Skeletal muscle tissue (tissue), 4 donors: ENCODE data around the gene ELK3. TPM values are rescaled to one million over a fixed set of nuclear protein-coding genes. Genes with fewer than 3 reads are reported as not detected.

ENCODE experiments used
- H3K27ac ChIP-seq: one replicate; pipeline ENCODE4 v1.7.0; 2013; ENCODE audit warnings: mild to moderate bottlenecking, low read depth, low read length, inconsistent platforms
- H3K27me3 ChIP-seq, 3 donors: one replicate each; pipeline ENCODE4 v1.7.0; 2013; ENCODE audit warnings: low read length in 3 of 3; ENCODE audit not compliant: control insufficient read depth in 3 of 3, insufficient read depth in 3 of 3
- H3K36me3 ChIP-seq, 3 donors: one replicate each; pipeline ENCODE4 v1.7.0; 2013; ENCODE audit warnings: low read length in 3 of 3; ENCODE audit not compliant: control insufficient read depth in 3 of 3, insufficient read depth in 3 of 3
- H3K4me1 ChIP-seq, 3 donors: one replicate each; pipeline ENCODE4 v1.7.0; 2013; ENCODE audit warnings: low read length in 3 of 3, mild to moderate bottlenecking in 3 of 3; ENCODE audit not compliant: control insufficient read depth in 3 of 3, insufficient read depth in 3 of 3
- H3K4me3 ChIP-seq, 3 donors: one replicate each; pipeline ENCODE4 v1.7.0; 2013; ENCODE audit warnings: low read length in 3 of 3
- H3K9ac ChIP-seq, 3 donors: one replicate each; pipeline ENCODE4 v1.7.0; 2013; ENCODE audit warnings: low read length in 3 of 3, mild to moderate bottlenecking in 3 of 3, moderate library complexity in 2 of 3, low read depth in 1 of 3
- H3K9me3 ChIP-seq, 3 donors: one replicate each; pipeline ENCODE4 v1.7.0; 2013; ENCODE audit warnings: low read length in 3 of 3; ENCODE audit not compliant: control insufficient read depth in 3 of 3
- total RNA-seq: library from RNA; depleted of rRNA; stranded (reverse); fragments of >200 nt; gene quantifications from one replicate; pipeline ENCODE4 v1.2.3, GENCODE V29; 2014
- donor health status: Osteomylitis.

ELK3 gene
- total RNA-seq, 1 donor from 2014 or later = 9.9 TPM

DNA sequence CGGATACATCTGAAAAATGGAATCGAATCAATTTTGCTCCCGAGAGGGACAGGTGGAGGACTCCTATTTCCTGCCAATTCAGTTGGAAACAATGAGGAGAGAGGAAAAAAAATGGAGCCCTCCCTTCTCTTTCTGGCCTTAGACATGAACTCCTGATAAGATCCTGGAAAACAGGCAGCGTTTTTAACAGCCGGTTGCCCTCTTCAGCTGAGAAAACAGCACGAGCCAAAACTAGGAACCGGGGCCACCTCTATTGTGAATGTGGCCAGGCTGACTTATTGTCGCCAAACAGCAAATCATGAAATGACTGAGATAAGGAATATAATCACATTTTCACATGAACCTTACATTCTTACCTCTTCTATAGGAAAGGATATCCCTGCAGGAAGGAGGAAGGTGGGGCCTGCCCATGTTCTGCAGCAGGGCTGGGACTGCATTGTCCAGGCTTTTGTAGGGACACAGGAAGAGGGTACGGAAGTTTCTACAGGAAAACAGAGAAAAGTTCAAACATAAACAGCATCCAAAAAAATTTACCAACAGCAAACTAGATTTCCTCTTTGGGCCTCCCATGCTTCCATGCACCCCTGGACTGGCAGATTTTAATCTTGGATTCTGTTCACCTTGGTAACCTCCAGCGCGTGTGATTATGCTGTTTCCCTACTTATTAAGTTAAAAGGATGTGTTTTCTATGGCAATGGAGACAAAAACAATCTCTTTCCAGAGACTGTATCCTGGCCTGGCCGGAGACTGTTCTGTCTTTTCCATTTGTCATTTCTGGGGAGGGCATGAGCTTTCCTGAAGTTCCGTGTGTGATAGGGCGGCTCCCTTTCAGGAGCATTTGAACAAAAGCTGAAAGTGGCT lies 29.0 kb upstream of the ELK3 start:
- no peak overlapping the region for H3K9ac ChIP-seq
- H3K36me3 ChIP-seq = no peaks in the 10 kb centered on the region
- no peak overlapping the region for H3K4me3 ChIP-seq
- no peaks in the 10 kb centered on the region for H3K27me3 ChIP-seq
- H3K4me1 ChIP-seq = peaks cover 2 to 5% (median 4%) of the 10 kb centered on the region in 3 donors
- peak overlapping the region; percentile 60 for H3K27ac ChIP-seq
- H3K9me3 ChIP-seq = peaks cover 0 to 2% (median 0%) of the 10 kb centered on the region in 3 donors

DNA sequence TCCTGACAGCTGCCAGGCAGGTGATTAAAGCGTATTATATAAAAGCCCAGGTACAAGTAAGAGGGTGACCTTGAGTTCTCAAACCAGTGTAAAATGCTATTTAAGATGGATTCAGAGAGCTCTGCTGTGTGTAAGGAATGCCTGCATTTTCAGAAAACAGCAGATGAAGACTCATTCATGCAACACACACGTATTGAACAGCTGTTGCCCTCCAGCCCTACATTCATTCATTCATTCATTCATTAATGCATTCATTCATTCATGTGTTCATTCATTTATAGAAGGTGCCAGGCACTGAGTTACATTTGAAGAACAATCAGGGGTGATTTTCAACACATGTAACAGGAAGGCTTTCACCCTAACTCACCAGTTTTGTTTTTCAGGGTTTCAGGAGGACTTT lies 27.4 kb upstream of the ELK3 start:
- H3K9me3 ChIP-seq = peaks cover 0 to 2% (median 0%) of the 10 kb centered on the region in 3 donors
- no peak overlapping the region for H3K9ac ChIP-seq

DNA sequence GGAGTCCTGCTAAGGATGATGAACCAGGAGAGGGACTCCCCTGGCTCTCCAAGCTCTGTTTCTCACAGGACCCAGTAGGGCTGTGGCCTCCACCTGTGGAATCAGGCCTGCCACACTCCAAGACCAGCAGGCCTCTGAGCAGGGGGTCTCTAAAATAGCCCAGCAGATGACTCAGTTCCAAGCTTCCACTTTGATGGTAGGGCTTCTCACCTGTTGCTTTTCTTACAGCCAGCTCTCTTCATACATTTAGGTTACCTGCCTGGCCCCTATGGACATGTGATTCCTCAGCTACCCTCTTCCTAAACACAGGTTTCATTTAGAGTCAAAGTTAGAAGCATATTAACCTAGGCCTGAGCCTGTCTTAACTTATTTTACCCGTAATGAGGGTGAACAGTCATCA lies 26.7 kb upstream of the ELK3 start:
- no peak overlapping the region for H3K9ac ChIP-seq
- H3K27ac ChIP-seq = no peak overlapping the region
- H3K36me3 ChIP-seq = no peaks in the 10 kb centered on the region
- peaks cover 2 to 6% (median 5%) of the 10 kb centered on the region in 3 donors for H3K4me1 ChIP-seq
- no peaks in the 10 kb centered on the region for H3K27me3 ChIP-seq
- no peak overlapping the region for H3K4me3 ChIP-seq
- no peaks in the 10 kb centered on the region for H3K9me3 ChIP-seq

More for the DNA sequence above, 27.4 kb upstream of the ELK3 start:
- no peaks in the 10 kb centered on the region for H3K27me3 ChIP-seq
- H3K4me3 ChIP-seq = no peak overlapping the region
- no peaks in the 10 kb centered on the region for H3K36me3 ChIP-seq
- no peak overlapping the region for H3K27ac ChIP-seq
- H3K4me1 ChIP-seq = peaks cover 2 to 6% (median 5%) of the 10 kb centered on the region in 3 donors

DNA sequence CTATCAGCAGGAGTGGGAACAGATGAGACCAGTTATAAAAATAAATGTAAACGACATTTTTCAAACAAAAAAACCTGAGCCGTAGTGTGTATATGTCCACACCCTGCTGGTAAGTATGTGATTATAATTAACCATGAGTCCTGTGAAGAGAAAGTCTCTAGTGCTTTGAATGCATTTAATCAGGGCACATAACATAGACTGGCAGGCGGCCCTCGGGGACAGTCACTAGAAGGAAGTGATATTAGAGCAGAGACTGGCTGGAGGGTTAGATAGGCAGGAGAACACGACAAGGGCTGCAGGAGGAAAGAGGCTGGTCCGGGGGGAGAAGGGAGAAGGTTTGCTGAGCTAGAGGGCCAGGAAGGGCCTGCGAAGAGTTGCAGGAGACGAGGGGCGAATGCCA lies 23.8 kb upstream of the ELK3 start:
- Histone ChIP-seq H3K4me3 (no peak overlapping the region), H3K9ac (no peak overlapping the region), H3K4me1 (peaks cover 0 to 6% (median 2%) of the 10 kb centered on the region in 3 donors), H3K27me3 (no peaks in the 10 kb centered on the region), H3K27ac (no peak overlapping the region), H3K9me3 (no peaks in the 10 kb centered on the region), H3K36me3 (no peaks in the 10 kb centered on the region)

DNA sequence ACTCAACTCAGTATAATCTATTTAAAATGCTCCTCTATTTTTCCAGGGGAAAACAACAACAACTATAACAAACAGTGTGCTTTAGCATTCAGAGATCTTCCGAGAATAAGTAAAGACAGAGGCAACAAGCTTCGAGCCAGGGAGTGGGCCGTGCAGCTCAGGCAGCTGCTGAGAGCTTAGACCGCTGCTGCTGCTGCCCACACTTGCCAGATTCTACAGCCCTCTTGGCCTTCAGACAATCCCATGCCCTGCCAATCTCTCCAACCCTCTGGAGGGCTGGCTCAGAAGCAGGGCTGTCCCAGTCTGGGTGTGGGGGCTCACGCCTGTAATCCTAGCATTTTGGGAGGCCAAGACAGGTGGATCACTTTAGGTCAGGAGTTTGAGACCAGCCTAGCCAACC lies 23.4 kb upstream of the ELK3 start:
- no peak overlapping the region for H3K27ac ChIP-seq
- H3K9me3 ChIP-seq = no peaks in the 10 kb centered on the region
- no peak overlapping the region for H3K9ac ChIP-seq
- no peaks in the 10 kb centered on the region for H3K36me3 ChIP-seq
- no peaks in the 10 kb centered on the region for H3K27me3 ChIP-seq
- peaks cover 0 to 6% (median 2%) of the 10 kb centered on the region in 3 donors for H3K4me1 ChIP-seq
- H3K4me3 ChIP-seq = peak overlapping the region in 1 of 3 donors; percentile 35

DNA sequence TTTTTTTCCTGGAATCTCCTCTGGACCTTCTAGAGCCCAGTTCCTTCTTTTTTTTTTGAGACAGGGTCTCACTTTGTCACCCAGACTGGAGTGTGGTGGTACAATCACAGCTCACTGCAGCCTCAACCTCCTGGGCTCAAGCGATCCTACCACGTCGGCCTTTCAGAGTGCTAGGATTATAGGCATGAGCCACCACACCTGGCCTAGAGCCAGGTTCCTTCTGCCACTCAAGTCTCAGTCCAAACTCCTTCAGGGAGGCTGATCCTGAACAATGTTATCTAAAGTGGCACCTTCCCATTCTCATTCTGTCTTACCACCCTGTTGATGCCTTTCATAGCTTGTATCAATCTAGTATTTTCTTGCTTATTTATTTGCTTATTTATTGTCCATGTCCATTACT lies 22.3 kb upstream of the ELK3 start:
- H3K27ac ChIP-seq = no peak overlapping the region
- peaks cover 0 to 6% (median 5%) of the 10 kb centered on the region in 3 donors for H3K9me3 ChIP-seq
- no peaks in the 10 kb centered on the region for H3K36me3 ChIP-seq
- H3K27me3 ChIP-seq = no peaks in the 10 kb centered on the region
- H3K4me3 ChIP-seq = no peak overlapping the region
- peaks cover 0 to 6% (median 2%) of the 10 kb centered on the region in 3 donors for H3K4me1 ChIP-seq
- no peak overlapping the region for H3K9ac ChIP-seq

DNA sequence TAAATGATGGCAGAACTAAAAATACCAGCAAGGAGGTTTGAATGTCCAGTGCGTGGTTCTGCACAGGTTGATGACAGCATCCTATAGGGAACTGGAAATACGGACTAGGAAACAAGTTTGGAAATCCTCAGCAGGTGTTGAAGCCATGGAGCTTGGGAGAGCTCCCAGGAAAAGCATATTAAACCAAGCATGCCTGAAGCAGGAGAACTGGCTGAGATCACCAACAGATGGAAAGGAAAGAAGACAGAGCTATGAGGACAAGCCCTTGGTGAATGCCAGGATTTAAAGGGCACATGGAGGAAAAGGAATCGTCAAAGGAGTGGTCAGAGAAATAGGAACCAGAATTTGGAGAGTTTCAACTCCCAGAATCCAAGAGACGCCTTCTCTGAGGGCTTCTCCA lies 21.2 kb upstream of the ELK3 start:
- no peak overlapping the region for H3K4me3 ChIP-seq

DNA sequence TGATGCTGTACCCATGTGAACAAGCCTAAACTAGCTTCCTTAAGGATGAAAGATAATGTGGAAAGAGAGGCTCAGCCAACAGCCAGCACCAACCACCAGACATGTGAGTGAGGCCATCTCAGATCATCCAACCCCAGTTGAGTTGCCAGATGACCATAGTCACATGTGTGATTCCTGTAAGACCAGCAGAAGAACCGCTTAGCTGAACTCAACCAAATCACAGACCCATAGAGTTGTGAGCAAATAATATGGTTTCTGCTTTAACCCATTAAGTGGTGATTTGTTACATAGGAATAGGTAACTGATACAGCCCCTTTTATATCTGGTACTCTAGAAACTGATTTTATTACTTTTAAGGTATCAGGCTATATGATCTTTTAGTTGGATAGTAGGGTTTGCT lies 17.6 kb upstream of the ELK3 start:
- Histone ChIP-seq H3K9me3 (peaks cover 0 to 6% (median 5%) of the 10 kb centered on the region in 3 donors), H3K27me3 (no peaks in the 10 kb centered on the region), H3K4me3 (no peak overlapping the region), H3K9ac (no peak overlapping the region), H3K27ac (no peak overlapping the region), H3K36me3 (no peaks in the 10 kb centered on the region), H3K4me1 (no peaks in the 10 kb centered on the region)

More for the DNA sequence above, 21.2 kb upstream of the ELK3 start:
- no peak overlapping the region for H3K9ac ChIP-seq
- peaks cover 0 to 6% (median 5%) of the 10 kb centered on the region in 3 donors for H3K9me3 ChIP-seq
- peaks cover 0 to 6% (median 2%) of the 10 kb centered on the region in 3 donors for H3K4me1 ChIP-seq
- no peaks in the 10 kb centered on the region for H3K36me3 ChIP-seq
- H3K27me3 ChIP-seq = no peaks in the 10 kb centered on the region
- no peak overlapping the region for H3K27ac ChIP-seq

DNA sequence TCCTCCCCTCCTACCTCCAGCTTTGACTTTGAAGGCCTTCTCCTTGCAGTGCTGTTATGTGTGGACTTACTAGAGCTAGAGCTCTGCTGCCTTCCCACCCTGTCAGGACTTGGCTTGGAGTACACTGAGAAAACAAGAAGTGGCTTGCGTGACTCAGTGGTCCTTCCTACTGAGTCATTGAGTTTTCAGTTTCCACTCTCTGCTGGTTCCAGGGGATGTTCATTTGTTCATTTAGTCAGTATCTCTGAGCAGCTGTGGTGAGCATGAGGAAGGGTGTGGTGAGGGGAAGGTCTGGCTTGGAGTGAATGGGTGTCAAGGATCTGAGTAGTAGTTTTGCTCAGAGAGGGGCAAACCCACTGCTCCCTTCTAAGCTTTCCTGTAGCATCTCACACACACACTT lies 17.2 kb upstream of the ELK3 start:
- H3K4me3 ChIP-seq = no peak overlapping the region
- no peaks in the 10 kb centered on the region for H3K27me3 ChIP-seq
- no peaks in the 10 kb centered on the region for H3K36me3 ChIP-seq
- no peaks in the 10 kb centered on the region for H3K4me1 ChIP-seq
- no peak overlapping the region for H3K27ac ChIP-seq
- H3K9me3 ChIP-seq = peaks cover 0 to 6% (median 5%) of the 10 kb centered on the region in 3 donors
- no peak overlapping the region for H3K9ac ChIP-seq

DNA sequence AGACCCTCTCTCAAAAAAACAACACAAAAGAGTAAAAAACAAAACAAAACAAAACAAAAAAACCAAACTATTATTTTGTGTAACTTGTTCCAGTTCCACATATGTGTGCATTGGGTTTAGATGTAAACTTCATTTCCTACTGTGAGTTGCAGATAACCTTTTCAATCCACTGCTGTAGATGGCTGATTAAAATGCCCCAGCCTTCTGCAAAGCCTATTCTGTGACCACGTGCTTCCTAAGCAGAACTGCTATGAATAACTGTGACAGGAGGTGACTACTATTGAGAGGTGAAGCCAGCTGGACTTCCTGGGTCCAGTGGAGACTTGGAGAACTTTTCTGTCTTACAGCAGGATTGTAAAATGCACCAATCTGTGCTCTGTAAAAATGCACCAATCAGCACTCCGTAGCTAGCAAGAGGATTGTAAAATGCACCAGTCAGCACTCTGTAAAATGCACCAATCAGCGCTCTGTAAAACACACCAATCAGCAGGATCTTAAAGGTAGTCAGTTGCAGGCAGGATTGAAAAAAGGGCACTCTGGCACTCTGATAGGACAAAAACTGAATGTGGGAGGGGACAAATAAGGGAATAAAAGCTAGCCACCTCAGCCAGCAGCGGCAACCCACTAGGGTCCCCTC lies 10.3 kb upstream of the ELK3 start:
- H3K4me1 ChIP-seq = no peaks in the 10 kb centered on the region
- no peaks in the 10 kb centered on the region for H3K9me3 ChIP-seq
- H3K4me3 ChIP-seq = no peak overlapping the region
- no peaks in the 10 kb centered on the region for H3K36me3 ChIP-seq
- no peak overlapping the region for H3K27ac ChIP-seq
- H3K9ac ChIP-seq = no peak overlapping the region
- no peaks in the 10 kb centered on the region for H3K27me3 ChIP-seq
